IMR-90 (cell line): ENCODE results near the gene TECPR2. TPM values are rescaled to one million over a fixed set of nuclear protein-coding genes. Genes with fewer than 3 reads are reported as not detected.

Experiments used
- ATAC-seq: fragments of 200-7000 bp; cut with Tn5 transposase; 2 replicates; pipeline ENCODE4 v1.9.1; 2020; ENCODE audit warnings: low read depth, mild to moderate bottlenecking, moderate library complexity
- BruUV-seq: library from RNA; stranded (reverse); fragments of 400-500 nt; replicated peaks from 2 replicates; lab custom pipeline; 2021; lab: Mats Ljungman, UMichigan
- CTCF ChIA-PET: fragments of 300-600 bp; formaldehyde crosslinking; extraction: SDS; loops from one replicate; lab custom pipeline; 2021; ENCODE audit warnings: antibody characterized with exemption; lab: Yijun Ruan, JAX
- POLR2A ChIA-PET: fragments of 300-600 bp; sonication (Branson Sonifier 250); formaldehyde crosslinking; loops from one replicate; lab custom pipeline; 2022; ENCODE audit warnings: antibody characterized with exemption; ENCODE audit not compliant: unreplicated experiment; lab: Charles Lee
- DNase-seq: peaks from one replicate; pipeline ENCODE4 v3.0.0; 2013
- H2AFZ ChIP-seq: replicated peaks from 2 replicates; pipeline ENCODE3; 2013; ENCODE audit warnings: low read length, mild to moderate bottlenecking; ENCODE audit not compliant: poor library complexity
- H2AK5ac ChIP-seq: 2 replicates; pipeline ENCODE4 v1.6.1; 2013; ENCODE audit warnings: low read depth, low read length, inconsistent platforms
- H2AK9ac ChIP-seq: replicated peaks from 2 replicates; pipeline ENCODE3; 2013; ENCODE audit warnings: mild to moderate bottlenecking, low read depth, low read length, moderate library complexity; ENCODE audit not compliant: poor library complexity
- H2BK120ac ChIP-seq: 2 replicates; pipeline ENCODE4 v1.6.1; 2013; ENCODE audit warnings: low read depth, low read length, inconsistent platforms
- H2BK15ac ChIP-seq: 3 replicates; pipeline ENCODE4 v1.6.1; 2013; ENCODE audit warnings: low read depth, low read length, inconsistent platforms
- H2BK20ac ChIP-seq: 2 replicates; pipeline ENCODE4 v1.6.1; 2013; ENCODE audit warnings: low read depth, mild to moderate bottlenecking, inconsistent platforms, low read length, moderate library complexity
- H2BK5ac ChIP-seq: 2 replicates; pipeline ENCODE4 v1.6.1; 2013; ENCODE audit warnings: mild to moderate bottlenecking, low read depth, low read length, inconsistent platforms; ENCODE audit not compliant: poor library complexity, severe bottlenecking
- H3K14ac ChIP-seq: replicated peaks from 2 replicates; pipeline ENCODE4 v1.6.1; 2013; ENCODE audit warnings: low read depth, low read length, inconsistent platforms
- H3K18ac ChIP-seq: 2 replicates; pipeline ENCODE4 v1.6.1; 2013; ENCODE audit warnings: low read depth, low read length, control low read depth
- H3K23ac ChIP-seq: 2 replicates; pipeline ENCODE4 v1.6.1; 2013; ENCODE audit warnings: low read depth, low read length, inconsistent platforms
- H3K27ac ChIP-seq: 2 replicates; pipeline ENCODE4 v1.5.1; 2013; ENCODE audit warnings: mild to moderate bottlenecking, control low read depth, low read length; ENCODE audit not compliant: insufficient read depth
- H3K27me3 ChIP-seq: 2 replicates; pipeline ENCODE4 v1.6.1; 2013; ENCODE audit warnings: low read length; ENCODE audit not compliant: control insufficient read depth, insufficient read depth
- H3K36me3 ChIP-seq: 2 replicates; pipeline ENCODE4 v1.6.1; 2013; ENCODE audit warnings: low read length, mixed read lengths; ENCODE audit not compliant: control insufficient read depth, insufficient read depth
- H3K4ac ChIP-seq: 2 replicates; pipeline ENCODE4 v1.6.1; 2013; ENCODE audit warnings: low read depth, low read length, inconsistent platforms
- H3K4me1 ChIP-seq: 2 replicates; pipeline ENCODE4 v1.6.1; 2013; ENCODE audit warnings: low read length, mixed read lengths; ENCODE audit not compliant: control insufficient read depth, insufficient read depth
- H3K4me2 ChIP-seq: 2 replicates; pipeline ENCODE4 v1.6.1; 2013; ENCODE audit warnings: low read depth, mild to moderate bottlenecking, control low read depth, low read length, moderate library complexity
- H3K4me3 ChIP-seq: 2 replicates; pipeline ENCODE4 v1.5.1; 2013; ENCODE audit warnings: low read depth, mild to moderate bottlenecking, control low read depth, low read length, moderate library complexity; ENCODE audit not compliant: insufficient read depth
- H3K56ac ChIP-seq: 2 replicates; pipeline ENCODE4 v1.6.1; 2013; ENCODE audit warnings: low read length, inconsistent platforms; ENCODE audit not compliant: insufficient read depth; ENCODE audit errors: extremely low read depth
- H3K79me1 ChIP-seq, 2 experiments: 2 replicates each; pipeline ENCODE4 v1.6.1; 2013; ENCODE audit warnings: low read length in 2 of 2, inconsistent platforms in 1 of 2, low read depth in 1 of 2
- H3K9ac ChIP-seq: 2 replicates; pipeline ENCODE4 v1.6.1; 2013; ENCODE audit warnings: low read depth, low read length, control low read depth
- H3K9me1 ChIP-seq: 2 replicates; pipeline ENCODE4 v1.6.1; 2013; ENCODE audit warnings: low read length, inconsistent platforms; ENCODE audit not compliant: insufficient read depth
- H3K9me3 ChIP-seq: 2 replicates; pipeline ENCODE4 v1.6.1; 2013; ENCODE audit warnings: low read length; ENCODE audit not compliant: control insufficient read depth, insufficient read depth
- H4K20me1 ChIP-seq: 2 replicates; pipeline ENCODE4 v1.6.1; 2013; ENCODE audit warnings: low read length, inconsistent platforms; ENCODE audit not compliant: insufficient read depth
- H4K5ac ChIP-seq: 2 replicates; pipeline ENCODE4 v1.6.1; 2013; ENCODE audit warnings: mild to moderate bottlenecking, low read depth, low read length, control low read depth
- H4K8ac ChIP-seq, 2 experiments: 2 replicates each; pipeline ENCODE4 v1.6.1; 2013; ENCODE audit warnings: low read depth in 2 of 2, low read length in 2 of 2, control low read depth in 1 of 2, inconsistent platforms in 1 of 2
- H4K91ac ChIP-seq: 2 replicates; pipeline ENCODE4 v1.6.1; 2013; ENCODE audit warnings: low read depth, low read length, inconsistent platforms; ENCODE audit not compliant: insufficient read depth
- BHLHE40 ChIP-seq: fragments of 150-350 bp; IDR thresholded peaks from 2 replicates; pipeline ENCODE4 v1.6.1; 2016; ENCODE audit warnings: mild to moderate bottlenecking, low read depth, low read length
- FOS ChIP-seq: fragments of 150-350 bp; IDR thresholded peaks from 2 replicates; pipeline ENCODE4 v1.6.1; 2016; ENCODE audit warnings: low read depth, low read length
- MAFK ChIP-seq: IDR thresholded peaks from 2 replicates; pipeline ENCODE4 v1.6.1; 2012; ENCODE audit warnings: low read depth, low read length, improper control_type of control experiment
- MXI1 ChIP-seq: IDR thresholded peaks from 2 replicates; pipeline ENCODE4 v1.6.1; 2012; ENCODE audit warnings: low read depth, mild to moderate bottlenecking, low read length, moderate library complexity, borderline replicate concordance
- NFE2L2 ChIP-seq: fragments of 150-350 bp; IDR thresholded peaks from 2 replicates; pipeline ENCODE4 v1.6.1; 2016; ENCODE audit warnings: low read depth, mild to moderate bottlenecking, low read length
- RAD21 ChIP-seq: IDR thresholded peaks from 2 replicates; pipeline ENCODE4 v1.6.1; 2012; ENCODE audit warnings: low read length, improper control_type of control experiment
- RCOR1 ChIP-seq: IDR thresholded peaks from 2 replicates; pipeline ENCODE4 v1.6.1; 2012; ENCODE audit warnings: mild to moderate bottlenecking, low read length, improper control_type of control experiment; ENCODE audit not compliant: insufficient replicate concordance
- SMC3 ChIP-seq: fragments of 150-350 bp; IDR thresholded peaks from 2 replicates; pipeline ENCODE4 v1.6.1; 2016; ENCODE audit warnings: low read depth, mild to moderate bottlenecking, antibody characterized with exemption, low read length, moderate library complexity
- WGBS, 2 experiments: methylation state at CpG; one replicate each; pipeline versions ENCODE4 v1.1.5 to v1.1.7; 2013; ENCODE audit warnings: missing lambda C conversion rate in 2 of 2; ENCODE audit not compliant: insufficient read length in 1 of 2; ENCODE audit errors: extremely low coverage in 2 of 2; 5-methylcytosine and 5-hydroxymethylcytosine counted together
- dilution Hi-C: fragments of 300-500 bp; cut with HindIII; formaldehyde crosslinking; loops from one replicate; pipeline ENCODE4 v1.14.3; 2018; ENCODE audit warnings: low sequenced_read_pairs; ENCODE audit not compliant: unreplicated experiment
- in situ Hi-C: fragments of 300-500 bp; cut with MboI; formaldehyde crosslinking; loops from 3 replicates; pipeline ENCODE4 v1.14.3; 2019; ENCODE audit warnings: low sequenced_read_pairs, inconsistent platforms, mixed read lengths
- intact Hi-C: fragments of 100-400 bp; cut with micrococcal nuclease; formaldehyde crosslinking; loops from 2 replicates; pipeline ENCODE4 v1.10.0; 2022
- polyA plus RNA-seq, 3 experiments: library from polyadenylated mRNA; depleted of rRNA; stranded (reverse); fragments of >200 nt; gene quantifications; 2 replicates each; pipeline ENCODE4 v1.2.3, GENCODE V29; 2012; ENCODE audit warnings: low replicate concordance in 1 of 3
- total RNA-seq: library from RNA; depleted of rRNA; stranded (reverse); fragments of >200 nt; gene quantifications from 2 replicates; pipeline ENCODE4 v1.2.3, GENCODE V29; 2012
- TF ChIP-seq, protein P1 (sequence below): fragments of 150-350 bp; IDR thresholded peaks from 2 replicates; pipeline ENCODE4 v1.6.1; 2017; ENCODE audit warnings: mild to moderate bottlenecking, antibody characterized with exemption, low read length, low read depth
- TF ChIP-seq, protein P2 (sequence below): conservative IDR thresholded peaks from 2 replicates; pipeline ENCODE4 v1.5.1; 2012; ENCODE audit warnings: mild to moderate bottlenecking, low read depth, low read length, improper control_type of control experiment

Gene TECPR2
- total and polyA plus RNA-seq, 2 of the 4 experiments (the other 2 are of a cell fraction) = 9.5 to 11.7 TPM

DNA sequence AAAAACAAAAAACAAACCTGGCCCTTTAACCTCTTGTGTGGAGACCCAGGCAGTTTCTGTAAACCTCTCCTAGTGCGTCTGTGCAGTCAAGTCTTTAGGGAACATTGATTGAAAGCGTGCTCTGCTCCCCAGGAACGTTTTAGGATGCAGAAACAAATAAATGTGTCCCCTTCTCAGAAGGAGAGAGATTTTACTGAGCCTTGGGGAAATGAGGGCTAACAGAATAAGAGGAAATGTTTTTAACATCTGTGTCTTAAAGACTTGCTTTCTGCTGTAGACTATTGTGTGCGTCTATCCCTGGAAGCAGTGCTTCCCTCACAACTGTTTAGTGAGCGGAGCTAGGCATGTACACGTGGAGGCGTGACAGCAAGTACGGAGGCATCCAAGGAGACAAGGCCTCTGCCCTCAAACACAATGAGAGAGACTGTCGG, 54.3 kb downstream of the TECPR2 start:
- WGBS, 2 experiments = no CpG with 5 or more reads among the region's 9 CpGs
- no TSS peak for BruUV-seq
- Histone ChIP-seq H3K14ac (no peak overlapping the region), H3K23ac (no peak overlapping the region), H2BK20ac (no peak overlapping the region), H3K9ac (no peak overlapping the region), H3K4me1 (no peaks in the 10 kb centered on the region), H2AK9ac (no peak overlapping the region), H3K4ac (no peak overlapping the region), H2AK5ac (no peak overlapping the region), H4K8ac (no peak overlapping the region), H3K27ac (no peak overlapping the region), H3K36me3 (peaks cover 21% of the 10 kb centered on the region), H3K9me3 (no peaks in the 10 kb centered on the region), H2BK120ac (no peak overlapping the region), H2AFZ (no peak overlapping the region), H3K9me1 (peaks cover 10% of the 10 kb centered on the region; the same call in 1 of the 2 replicates), H4K5ac (no peak overlapping the region), H2BK5ac (no peak overlapping the region), H3K4me3 (no peak overlapping the region), H3K27me3 (no peaks in the 10 kb centered on the region), H2BK15ac (no peak overlapping the region), H3K18ac (no peak overlapping the region), H3K79me1 (peaks cover 0 to 8% of the 10 kb centered on the region in 2 experiments; a peak in 2 of 4 replicates), H4K91ac (no peak overlapping the region), H4K20me1 (no peaks in the 10 kb centered on the region), H3K56ac (no peak overlapping the region), H3K4me2 (no peak overlapping the region)
- TF ChIP-seq MXI1 (no peak), BHLHE40 (no peak), SMC3 (no peak), NFE2L2 (no peak), RAD21 (no peak), RCOR1 (no peak), MAFK (no peak), FOS (no peak)
- TF ChIP-seq, protein P1, sequence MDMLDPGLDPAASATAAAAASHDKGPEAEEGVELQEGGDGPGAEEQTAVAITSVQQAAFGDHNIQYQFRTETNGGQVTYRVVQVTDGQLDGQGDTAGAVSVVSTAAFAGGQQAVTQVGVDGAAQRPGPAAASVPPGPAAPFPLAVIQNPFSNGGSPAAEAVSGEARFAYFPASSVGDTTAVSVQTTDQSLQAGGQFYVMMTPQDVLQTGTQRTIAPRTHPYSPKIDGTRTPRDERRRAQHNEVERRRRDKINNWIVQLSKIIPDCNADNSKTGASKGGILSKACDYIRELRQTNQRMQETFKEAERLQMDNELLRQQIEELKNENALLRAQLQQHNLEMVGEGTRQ = no peak
- TF ChIP-seq, protein P2, sequence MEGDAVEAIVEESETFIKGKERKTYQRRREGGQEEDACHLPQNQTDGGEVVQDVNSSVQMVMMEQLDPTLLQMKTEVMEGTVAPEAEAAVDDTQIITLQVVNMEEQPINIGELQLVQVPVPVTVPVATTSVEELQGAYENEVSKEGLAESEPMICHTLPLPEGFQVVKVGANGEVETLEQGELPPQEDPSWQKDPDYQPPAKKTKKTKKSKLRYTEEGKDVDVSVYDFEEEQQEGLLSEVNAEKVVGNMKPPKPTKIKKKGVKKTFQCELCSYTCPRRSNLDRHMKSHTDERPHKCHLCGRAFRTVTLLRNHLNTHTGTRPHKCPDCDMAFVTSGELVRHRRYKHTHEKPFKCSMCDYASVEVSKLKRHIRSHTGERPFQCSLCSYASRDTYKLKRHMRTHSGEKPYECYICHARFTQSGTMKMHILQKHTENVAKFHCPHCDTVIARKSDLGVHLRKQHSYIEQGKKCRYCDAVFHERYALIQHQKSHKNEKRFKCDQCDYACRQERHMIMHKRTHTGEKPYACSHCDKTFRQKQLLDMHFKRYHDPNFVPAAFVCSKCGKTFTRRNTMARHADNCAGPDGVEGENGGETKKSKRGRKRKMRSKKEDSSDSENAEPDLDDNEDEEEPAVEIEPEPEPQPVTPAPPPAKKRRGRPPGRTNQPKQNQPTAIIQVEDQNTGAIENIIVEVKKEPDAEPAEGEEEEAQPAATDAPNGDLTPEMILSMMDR = no peak
- ChIA-PET CTCF (no interaction called here), POLR2A (no interaction called here)
- intact Hi-C loops = no loop called here
- no peak for ATAC-seq
- DNase-seq = no peak
- dilution Hi-C loops = no loop called here
- in situ Hi-C loops = no loop called here
